Ishikawa (cell line): ENCODE results near the gene COMP.
A peak's percentile ranks its signal among the peaks of the same experiment; 100 is the strongest.

Experiments used
- CEBPB ChIP-seq: IDR thresholded peaks from 2 replicates; pipeline ENCODE4 v1.6.1; 2012
- CREB1 ChIP-seq: IDR thresholded peaks from 2 replicates; pipeline ENCODE4 v1.6.1; 2012; ENCODE audit warnings: low read depth
- EGR1 ChIP-seq: IDR thresholded peaks from 2 replicates; pipeline ENCODE4 v1.6.1; 2012
- EP300 ChIP-seq: IDR thresholded peaks from 2 replicates; pipeline ENCODE4 v1.6.1; 2012; ENCODE audit warnings: borderline replicate concordance
- FOXM1 ChIP-seq: IDR thresholded peaks from 2 replicates; pipeline ENCODE4 v1.6.1; 2012; ENCODE audit warnings: low read depth, borderline replicate concordance
- MAX ChIP-seq: IDR thresholded peaks from 2 replicates; pipeline ENCODE4 v1.6.1; 2012
- NFIC ChIP-seq: IDR thresholded peaks from 2 replicates; pipeline ENCODE4 v1.6.1; 2012
- RAD21 ChIP-seq: IDR thresholded peaks from 2 replicates; pipeline ENCODE4 v1.6.1; 2012; ENCODE audit warnings: low read depth
- TAF1 ChIP-seq: IDR thresholded peaks from 2 replicates; pipeline ENCODE4 v1.6.1; 2012; ENCODE audit warnings: low read depth, mild to moderate bottlenecking
- TCF12 ChIP-seq: IDR thresholded peaks from 2 replicates; pipeline ENCODE4 v1.6.1; 2012; ENCODE audit warnings: low read depth
- TEAD4 ChIP-seq: IDR thresholded peaks from 2 replicates; pipeline ENCODE4 v1.6.1; 2012
- USF1 ChIP-seq: IDR thresholded peaks from 2 replicates; pipeline ENCODE4 v1.6.1; 2012
- YY1 ChIP-seq: IDR thresholded peaks from 2 replicates; pipeline ENCODE4 v1.6.1; 2012; ENCODE audit warnings: low read depth
- ZBTB7A ChIP-seq: IDR thresholded peaks from 2 replicates; pipeline ENCODE4 v1.6.1; 2012; ENCODE audit warnings: low read depth
- TF ChIP-seq, protein P1 (sequence below): IDR thresholded peaks from 2 replicates; pipeline ENCODE4 v1.6.1; 2012; ENCODE audit warnings: low read depth, mild to moderate bottlenecking

The COMP gene

GRCh38 chr19:18830488-18830887, 39.4 kb upstream of the COMP start:
- TF ChIP-seq USF1 (no peak), CREB1 (no peak), YY1 (no peak), MAX (no peak)

DNA sequence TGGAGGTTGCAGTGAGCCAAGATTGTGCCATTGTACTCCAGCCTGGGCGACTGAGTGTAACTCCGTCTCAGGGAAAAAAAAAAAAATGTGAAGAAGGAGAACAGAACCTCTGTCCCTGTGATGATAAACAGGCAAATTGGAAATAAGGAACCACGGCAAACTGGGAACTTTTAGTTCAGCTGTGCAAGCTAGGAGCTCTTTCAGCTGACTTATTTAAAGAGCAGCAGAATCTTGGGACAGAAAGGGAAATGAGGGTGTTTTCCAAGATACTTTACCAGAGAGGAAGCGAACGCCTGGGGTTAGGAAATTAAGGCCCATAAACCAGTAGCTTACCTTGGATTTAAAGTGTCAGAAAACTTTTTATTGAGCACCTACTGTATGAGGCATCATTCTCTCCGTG, 37.7 kb upstream of the COMP start:
- TF ChIP-seq RAD21 (no peak), FOXM1 (no peak), TEAD4 (no peak), ZBTB7A (no peak), CREB1 (no peak)

GRCh38 chr19:18817574-18817973, 26.5 kb upstream of the COMP start:
- TF ChIP-seq TEAD4 (no peak), MAX (no peak), TCF12 (no peak), NFIC (no peak), ZBTB7A (no peak)
- TF ChIP-seq, protein P1, sequence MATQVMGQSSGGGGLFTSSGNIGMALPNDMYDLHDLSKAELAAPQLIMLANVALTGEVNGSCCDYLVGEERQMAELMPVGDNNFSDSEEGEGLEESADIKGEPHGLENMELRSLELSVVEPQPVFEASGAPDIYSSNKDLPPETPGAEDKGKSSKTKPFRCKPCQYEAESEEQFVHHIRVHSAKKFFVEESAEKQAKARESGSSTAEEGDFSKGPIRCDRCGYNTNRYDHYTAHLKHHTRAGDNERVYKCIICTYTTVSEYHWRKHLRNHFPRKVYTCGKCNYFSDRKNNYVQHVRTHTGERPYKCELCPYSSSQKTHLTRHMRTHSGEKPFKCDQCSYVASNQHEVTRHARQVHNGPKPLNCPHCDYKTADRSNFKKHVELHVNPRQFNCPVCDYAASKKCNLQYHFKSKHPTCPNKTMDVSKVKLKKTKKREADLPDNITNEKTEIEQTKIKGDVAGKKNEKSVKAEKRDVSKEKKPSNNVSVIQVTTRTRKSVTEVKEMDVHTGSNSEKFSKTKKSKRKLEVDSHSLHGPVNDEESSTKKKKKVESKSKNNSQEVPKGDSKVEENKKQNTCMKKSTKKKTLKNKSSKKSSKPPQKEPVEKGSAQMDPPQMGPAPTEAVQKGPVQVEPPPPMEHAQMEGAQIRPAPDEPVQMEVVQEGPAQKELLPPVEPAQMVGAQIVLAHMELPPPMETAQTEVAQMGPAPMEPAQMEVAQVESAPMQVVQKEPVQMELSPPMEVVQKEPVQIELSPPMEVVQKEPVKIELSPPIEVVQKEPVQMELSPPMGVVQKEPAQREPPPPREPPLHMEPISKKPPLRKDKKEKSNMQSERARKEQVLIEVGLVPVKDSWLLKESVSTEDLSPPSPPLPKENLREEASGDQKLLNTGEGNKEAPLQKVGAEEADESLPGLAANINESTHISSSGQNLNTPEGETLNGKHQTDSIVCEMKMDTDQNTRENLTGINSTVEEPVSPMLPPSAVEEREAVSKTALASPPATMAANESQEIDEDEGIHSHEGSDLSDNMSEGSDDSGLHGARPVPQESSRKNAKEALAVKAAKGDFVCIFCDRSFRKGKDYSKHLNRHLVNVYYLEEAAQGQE, result no peak

GRCh38 chr19:18815673-18816072, 24.6 kb upstream of the COMP start:
- TF ChIP-seq, protein P1, result no peak
- TF ChIP-seq EGR1, result no peak

DNA sequence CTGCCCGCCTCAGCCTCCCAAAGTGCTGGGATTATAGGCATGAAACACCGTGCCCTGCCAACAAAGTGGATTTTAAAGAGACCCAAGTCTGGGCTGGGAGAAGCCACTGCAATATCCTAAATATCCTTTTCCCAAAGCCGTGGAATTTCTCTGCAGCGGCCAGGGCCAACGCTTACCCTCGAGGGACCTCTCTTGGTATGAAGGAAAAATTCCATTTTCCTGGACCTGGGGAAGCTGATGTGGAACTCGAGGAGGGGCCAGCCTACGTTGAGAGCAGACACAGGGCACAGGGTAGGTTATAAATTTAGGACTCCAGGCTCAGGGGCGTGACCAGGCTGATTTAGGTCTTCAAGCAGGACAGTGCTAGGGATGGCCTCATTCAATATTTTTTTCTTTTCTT, 23.0 kb upstream of the COMP start:
- TF ChIP-seq, protein P1, result no peak
- TF ChIP-seq FOXM1 (no peak), TEAD4 (no peak), TAF1 (no peak), RAD21 (peak; percentile 31; the same call in 1 of the 2 replicates), NFIC (no peak), CEBPB (no peak)

DNA sequence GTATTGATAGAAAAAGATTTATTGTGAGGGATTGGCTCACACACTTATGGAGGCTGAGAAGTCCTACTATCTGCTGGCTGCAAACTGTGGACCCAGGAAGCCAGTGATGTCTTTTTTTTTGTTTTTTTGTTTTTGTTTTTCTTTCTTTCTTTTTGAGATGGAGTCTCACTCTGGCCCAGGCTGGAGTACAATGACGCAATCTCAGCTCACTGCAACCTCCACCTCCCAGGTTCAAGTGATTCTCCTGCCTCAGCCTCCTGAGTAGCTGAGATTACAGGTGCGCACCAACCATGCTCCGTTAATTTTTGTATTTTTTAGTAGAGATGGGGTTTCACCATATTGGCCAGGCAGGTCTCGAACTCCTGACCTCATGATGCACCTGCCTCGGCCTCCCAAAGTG, 20.5 kb upstream of the COMP start:
- 0 out of 2 replicates have a peak, but pooled peaks have one; percentile 4 for TF ChIP-seq CEBPB

GRCh38 chr19:18809149-18809868, 18.2 kb upstream of the COMP start:
- TF ChIP-seq FOXM1 (no peak), CEBPB (peak; percentile 83), ZBTB7A (no peak), EP300 (no peak), TEAD4 (no peak), USF1 (no peak)
